ENCODE results near the gene TBL1XR1. TPM values are rescaled to one million over a fixed set of nuclear protein-coding genes. Genes with fewer than 3 reads are reported as not detected.

TBL1XR1 gene
- total RNA-seq, 1 experiment from 2014 or later = 175 TPM

- TF ChIP-seq CTCF (conservative IDR thresholded peaks at IDR 0.05) = no peak
- Histone ChIP-seq H2AK5ac (ENCODE audit: insufficient read length, low read length) (no peak overlapping the region), H3K14ac (ENCODE audit: insufficient read depth, low read length) (no peak overlapping the region), H4K5ac (ENCODE audit: insufficient read length, low read depth, low read length) (no peak overlapping the region), H3K23me2 (ENCODE audit: insufficient read length, low read depth, low read length, poor library complexity, severe bottlenecking) (no peaks in the 10 kb centered on the region), H3T11ph (ENCODE audit: low read length) (no peak overlapping the region), H3K56ac (ENCODE audit: insufficient read length, low read depth, low read length) (no peak overlapping the region), H3K9ac (ENCODE audit: extremely low read depth, insufficient read length, low read length) (no peak overlapping the region), H3K79me1 (ENCODE audit: insufficient read depth, low read depth, low read length, poor library complexity, severe bottlenecking) (no peaks in the 10 kb centered on the region), H2BK20ac (ENCODE audit: low read depth, low read length, poor library complexity, severe bottlenecking) (no peak overlapping the region), H2BK15ac (ENCODE audit: low read depth, low read length) (no peak overlapping the region), H3K4ac (ENCODE audit: low read depth, low read length) (no peak overlapping the region), H3K4me2 (ENCODE audit: insufficient read depth, insufficient read length, low read length) (peak overlapping the region; percentile 14), H4K8ac (replicated peaks; ENCODE audit: insufficient read length, low read depth, low read length) (no peak overlapping the region), H3K9me3 (ENCODE audit: control insufficient read depth, low read depth, low read length) (no peaks in the 10 kb centered on the region), H2AFZ (ENCODE audit: low read length) (no peak overlapping the region), H2BK120ac (ENCODE audit: low read depth, low read length, poor library complexity, severe bottlenecking) (no peak overlapping the region), H3K79me2 (ENCODE audit: insufficient read depth, low read length) (peaks cover 73% of the 10 kb centered on the region), H4K20me1 (ENCODE audit: control insufficient read depth, insufficient read depth, insufficient read length) (no peaks in the 10 kb centered on the region), H3K4me1 (ENCODE audit: insufficient read depth, low read length) (peaks cover 9% of the 10 kb centered on the region; the same call in 1 of the 2 replicates), H2BK12ac (ENCODE audit: insufficient read length, low read depth, low read length) (no peak overlapping the region), H3K27me3 (ENCODE audit: insufficient read depth, low read length) (no peaks in the 10 kb centered on the region), H3K27ac (ENCODE audit: insufficient read length, low read depth, low read length) (no peak overlapping the region), H3K18ac (ENCODE audit: insufficient read length, low read depth, low read length) (no peak overlapping the region), H4K91ac (ENCODE audit: insufficient read length, low read depth, low read length) (no peak overlapping the region), H2BK5ac (ENCODE audit: insufficient read length, low read length) (no peak overlapping the region), H3K23ac (ENCODE audit: insufficient read length, low read depth, low read length) (no peak overlapping the region)
- no peaks in the 10 kb centered on the region for H3K9me3 Mint-ChIP-seq
- peaks cover 6 to 23% (median 17%) of the 10 kb centered on the region in 3 experiments; a peak in 6 of 7 replicates for H3K36me3 Mint-ChIP-seq (ENCODE audit: insufficient read depth in 1 of 3, low read depth in 3 of 3)
- H3K4me3 Mint-ChIP-seq = no peak overlapping the region; a peak in 1 of 5 replicates
- H3K27ac Mint-ChIP-seq = peak overlapping the region in 2 of 3 experiments; percentile 57 to 87; a peak in 5 of 7 replicates
- H3K27me3 Mint-ChIP-seq (ENCODE audit: low read depth) = no peaks in the 10 kb centered on the region
- DNase-seq = no peak
- H3K4me1 Mint-ChIP-seq = peaks cover 43 to 49% of the 10 kb centered on the region in 2 experiments
- 100% methylated on average over 2 of the region's 5 CpGs for WGBS (ENCODE audit: extremely low coverage, insufficient read length, low lambda C conversion rate)
These were observed 22.6 kb downstream of the TBL1XR1 start for GRCh38 chr3:177174607-177175170.

Measured in H9 (cell line).